NCI-H460 (cell line): ENCODE results near the gene LGI1. TPM values are rescaled to one million over a fixed set of nuclear protein-coding genes. Genes with fewer than 3 reads are reported as not detected.
A peak's percentile ranks its signal among the peaks of the same experiment; 100 is the strongest.

ENCODE experiments used
- DNase-seq: peaks from one replicate; pipeline ENCODE4 v3.0.0-alpha.2; 2016; ENCODE audit warnings: low read depth; ENCODE audit errors: extremely low read depth
- polyA plus RNA-seq: library from polyadenylated mRNA; depleted of rRNA; stranded (reverse); fragments of >200 nt; gene quantifications from 2 replicates; pipeline ENCODE4 v1.2.3, GENCODE V29; 2014; cell fraction: nucleus; rRNA removed
- total RNA-seq: library from RNA; depleted of rRNA; stranded (reverse); fragments of >200 nt; shearing (Covaris generic); gene quantifications from 2 replicates; pipeline ENCODE4 v1.2.3, GENCODE V29; 2014; rRNA removed

Gene LGI1
- 0.23 and 0.32 TPM in 2 replicates for total RNA-seq
- polyA plus RNA-seq: not detected in 2 replicates

GRCh38 chr10:93757801-93758507 lies at the start of gene LGI1:
Gene LGI1, plus strand, starts transcription at chr10:93757936. Its CDS starts 209 bp downstream, at chr10:93758145.
- DNase-seq: peak; percentile 24

GRCh38 chr10:93710333-93710909 lies 47.3 kb upstream of the LGI1 start:
- DNase-seq: no peak

GRCh38 chr10:93711891-93712290 lies 45.8 kb upstream of the LGI1 start:
- DNase-seq: no peak

GRCh38 chr10:93712593-93712992 lies 45.1 kb upstream of the LGI1 start:
- no peak for DNase-seq

GRCh38 chr10:93715345-93715744 lies 42.4 kb upstream of the LGI1 start:
- no peak for DNase-seq

GRCh38 chr10:93716766-93717165 lies 41.0 kb upstream of the LGI1 start:
- no peak for DNase-seq

- DNase-seq: no peak
Measured at GRCh38 chr10:93718937-93719725, 38.6 kb upstream of the LGI1 start.

GRCh38 chr10:93719901-93720300 lies 37.8 kb upstream of the LGI1 start:
- no peak for DNase-seq

- DNase-seq: no peak
Measured at GRCh38 chr10:93722550-93722949, 35.2 kb upstream of the LGI1 start.

GRCh38 chr10:93723153-93723552 lies 34.6 kb upstream of the LGI1 start:
- no peak for DNase-seq

GRCh38 chr10:93726024-93726423 lies 31.7 kb upstream of the LGI1 start:
- no peak for DNase-seq

- no peak for DNase-seq
Measured at GRCh38 chr10:93741367-93741766, 16.4 kb upstream of the LGI1 start.

- no peak for DNase-seq
Measured at GRCh38 chr10:93742633-93743349, 14.9 kb upstream of the LGI1 start.

- DNase-seq: peak; percentile 36
Measured at GRCh38 chr10:93745408-93746065, 12.2 kb upstream of the LGI1 start.

- DNase-seq: peak; percentile 48
Measured at GRCh38 chr10:93746844-93747284, 10.9 kb upstream of the LGI1 start.

GRCh38 chr10:93749218-93749799 lies 8.4 kb upstream of the LGI1 start:
- no peak for DNase-seq

GRCh38 chr10:93751124-93751523 lies 6.6 kb upstream of the LGI1 start:
- no peak for DNase-seq

- DNase-seq: peak; percentile 22
Measured at GRCh38 chr10:93751832-93752231, 5.9 kb upstream of the LGI1 start.

GRCh38 chr10:93752761-93753160 lies 5.0 kb upstream of the LGI1 start:
- DNase-seq: peak; percentile 40
